ENCODE results near the gene PTPRJ. TPM values are rescaled to one million over a fixed set of nuclear protein-coding genes. Genes with fewer than 3 reads are reported as not detected.
A peak's percentile ranks its signal among the peaks of the same experiment; 100 is the strongest.
"Not testable (repeated sequence)": the region's sequence is repeated elsewhere in the genome, so short reads cannot be mapped to it uniquely, and the experiment has no call there.

Gene PTPRJ
- total RNA-seq, 2 experiments from 2014 or later: 56.5 to 62.9 TPM

- ChIA-PET CTCF (interaction anchor here (1.0 to 2.3 kb wide), 4 partner anchors 18 to 90 kb away, joined by 3 to 9 read pairs (median 5); no protein-coding TSS in a partner anchor), POLR2A (interaction anchor here (0.7 to 3.2 kb wide), 4 partner anchors 13 to 37 kb away, joined by 3 to 16 read pairs (median 10); no protein-coding TSS in a partner anchor)
- DNase-seq (no peak), ATAC-seq (no peak)
- H3K27ac Mint-ChIP-seq: peak overlapping the region; percentile 0
- H3K27me3 Mint-ChIP-seq (ENCODE audit: low read depth): no peaks in the 10 kb centered on the region
- peaks cover 41% of the 10 kb centered on the region for H3K36me3 Mint-ChIP-seq (ENCODE audit: low read depth)
- no peak overlapping the region for H3K4me3 Mint-ChIP-seq
- peaks cover 79% of the 10 kb centered on the region for H3K4me1 Mint-ChIP-seq (ENCODE audit: low read depth)
- H3K9me3 Mint-ChIP-seq (ENCODE audit: insufficient read depth): no peaks in the 10 kb centered on the region
Observed at GRCh38 chr11:48019595-48019994, 39.2 kb downstream of the PTPRJ start.

- Mint-ChIP-seq H3K4me3 (no peak overlapping the region), H3K4me1 (ENCODE audit: low read depth) (peaks cover 73% of the 10 kb centered on the region), H3K36me3 (ENCODE audit: low read depth) (peaks cover 37% of the 10 kb centered on the region), H3K9me3 (ENCODE audit: insufficient read depth) (no peaks in the 10 kb centered on the region), H3K27me3 (ENCODE audit: low read depth) (no peaks in the 10 kb centered on the region), H3K27ac (peak overlapping the region; percentile 0)
- POLR2A ChIA-PET: interaction anchor here (0.7 to 3.2 kb wide), 4 partner anchors 14 to 37 kb away, joined by 3 to 16 read pairs (median 10); no protein-coding TSS in a partner anchor
- CTCF ChIA-PET: interaction anchor here (1.0 to 2.3 kb wide), 5 partner anchors 19 to 89 kb away, joined by 3 to 9 read pairs (median 4); no protein-coding TSS in a partner anchor
- ATAC-seq: no peak
- DNase-seq: no peak
Observed at GRCh38 chr11:48020092-48020755, 39.9 kb downstream of the PTPRJ start.

- CTCF ChIA-PET; H3K4me3 Mint-ChIP-seq; H3K9me3 Mint-ChIP-seq (ENCODE audit: insufficient read depth); ATAC-seq; POLR2A ChIA-PET; H3K27me3 Mint-ChIP-seq (ENCODE audit: low read depth); DNase-seq: not testable (repeated sequence)
- Mint-ChIP-seq H3K36me3 (ENCODE audit: low read depth) (peaks cover 40% of the 10 kb centered on the region), H3K4me1 (ENCODE audit: low read depth) (peaks cover 69% of the 10 kb centered on the region), H3K27ac (peak overlapping the region; percentile 5)
Observed at GRCh38 chr11:48021201-48021820, 41.0 kb downstream of the PTPRJ start.

GRCh38 chr11:48022445-48022844 lies 42.1 kb downstream of the PTPRJ start:
- peak overlapping the region; percentile 5 for H3K27ac Mint-ChIP-seq
- CTCF ChIA-PET: interaction anchor here (1.3 kb wide), 1 partner anchor 24 kb away, joined by 4 read pairs; no protein-coding TSS in a partner anchor

GRCh38 chr11:48023608-48024007 lies 43.2 kb downstream of the PTPRJ start:
- POLR2A ChIA-PET; ATAC-seq; H3K27ac Mint-ChIP-seq; H3K27me3 Mint-ChIP-seq (ENCODE audit: low read depth); H3K4me3 Mint-ChIP-seq; H3K9me3 Mint-ChIP-seq (ENCODE audit: insufficient read depth); DNase-seq: not testable (repeated sequence)
- H3K4me1 Mint-ChIP-seq (ENCODE audit: low read depth): peaks cover 57% of the 10 kb centered on the region
- CTCF ChIA-PET: interaction anchor here (1.3 kb wide), 1 partner anchor 25 kb away, joined by 4 read pairs; no protein-coding TSS in a partner anchor
- peaks cover 43% of the 10 kb centered on the region for H3K36me3 Mint-ChIP-seq (ENCODE audit: low read depth)

More at GRCh38 chr11:48022445-48022844, 42.1 kb downstream of the PTPRJ start:
- Mint-ChIP-seq H3K4me3 (no peak overlapping the region), H3K36me3 (ENCODE audit: low read depth) (peaks cover 39% of the 10 kb centered on the region), H3K27me3 (ENCODE audit: low read depth) (no peaks in the 10 kb centered on the region), H3K4me1 (ENCODE audit: low read depth) (peaks cover 59% of the 10 kb centered on the region), H3K9me3 (ENCODE audit: insufficient read depth) (no peaks in the 10 kb centered on the region)
- DNase-seq (no peak), ATAC-seq (no peak)
- POLR2A ChIA-PET: no interaction called here

- peaks cover 57% of the 10 kb centered on the region for H3K4me1 Mint-ChIP-seq (ENCODE audit: low read depth)
- no peak overlapping the region for H3K4me3 Mint-ChIP-seq
- H3K36me3 Mint-ChIP-seq (ENCODE audit: low read depth): peaks cover 49% of the 10 kb centered on the region
- DNase-seq (no peak), ATAC-seq (no peak)
- CTCF ChIA-PET: interaction anchor here (1.1 to 1.4 kb wide), 3 partner anchors 18 to 84 kb away, joined by 3 to 5 read pairs (median 3); no protein-coding TSS in a partner anchor
- H3K27me3 Mint-ChIP-seq (ENCODE audit: low read depth): no peaks in the 10 kb centered on the region
- no peaks in the 10 kb centered on the region for H3K9me3 Mint-ChIP-seq (ENCODE audit: insufficient read depth)
- peak overlapping the region; percentile 58 for H3K27ac Mint-ChIP-seq
- POLR2A ChIA-PET: no interaction called here
Observed at GRCh38 chr11:48024635-48025071, 44.3 kb downstream of the PTPRJ start.

- Mint-ChIP-seq H3K27me3 (ENCODE audit: low read depth) (no peaks in the 10 kb centered on the region), H3K4me3 (no peak overlapping the region), H3K36me3 (ENCODE audit: low read depth) (peaks cover 47% of the 10 kb centered on the region), H3K27ac (no peak overlapping the region), H3K9me3 (ENCODE audit: insufficient read depth) (no peaks in the 10 kb centered on the region), H3K4me1 (ENCODE audit: low read depth) (peaks cover 57% of the 10 kb centered on the region)
- ChIA-PET POLR2A (no interaction called here), CTCF (interaction anchor here (1.2 to 1.4 kb wide), 3 partner anchors 18 to 84 kb away, joined by 3 to 5 read pairs (median 3); no protein-coding TSS in a partner anchor)
- ATAC-seq: no peak
- no peak for DNase-seq
Observed at GRCh38 chr11:48025293-48025983, 45.1 kb downstream of the PTPRJ start.

GRCh38 chr11:48025984-48026340 lies 45.6 kb downstream of the PTPRJ start:
- H3K27ac Mint-ChIP-seq: no peak overlapping the region
- no peak for DNase-seq
- no peak for ATAC-seq
- H3K4me3 Mint-ChIP-seq: no peak overlapping the region
- H3K4me1 Mint-ChIP-seq (ENCODE audit: low read depth): peaks cover 54% of the 10 kb centered on the region
- ChIA-PET POLR2A (no interaction called here), CTCF (interaction anchor here (1.3 kb wide), 1 partner anchor 83 kb away, joined by 5 read pairs; no protein-coding TSS in a partner anchor)
- no peaks in the 10 kb centered on the region for H3K27me3 Mint-ChIP-seq (ENCODE audit: low read depth)
- no peaks in the 10 kb centered on the region for H3K9me3 Mint-ChIP-seq (ENCODE audit: insufficient read depth)
- peaks cover 44% of the 10 kb centered on the region for H3K36me3 Mint-ChIP-seq (ENCODE audit: low read depth)

GRCh38 chr11:48028914-48029680 lies 48.7 kb downstream of the PTPRJ start:
- ChIA-PET CTCF (interaction anchor here (0.6 to 2.0 kb wide), 4 partner anchors 14 to 94 kb away, joined by 3 to 10 read pairs (median 3); no protein-coding TSS in a partner anchor), POLR2A (interaction anchor here (0.7 to 1.1 kb wide), 3 partner anchors 11 to 25 kb away, joined by 3 to 6 read pairs (median 3); no protein-coding TSS in a partner anchor)
- peaks cover 48% of the 10 kb centered on the region for H3K36me3 Mint-ChIP-seq (ENCODE audit: low read depth)
- no peak overlapping the region for H3K4me3 Mint-ChIP-seq
- H3K27me3 Mint-ChIP-seq (ENCODE audit: low read depth): no peaks in the 10 kb centered on the region
- H3K4me1 Mint-ChIP-seq (ENCODE audit: low read depth): peaks cover 65% of the 10 kb centered on the region
- DNase-seq (peak; percentile 44), ATAC-seq (peak; percentile 71)
- peak overlapping the region; percentile 73 for H3K27ac Mint-ChIP-seq
- H3K9me3 Mint-ChIP-seq (ENCODE audit: insufficient read depth): no peaks in the 10 kb centered on the region

- POLR2A ChIA-PET: interaction anchor here (0.7 to 1.1 kb wide), 3 partner anchors 12 to 25 kb away, joined by 3 to 6 read pairs (median 3); no protein-coding TSS in a partner anchor
- no peak for DNase-seq
- Mint-ChIP-seq H3K4me3 (no peak overlapping the region), H3K4me1 (ENCODE audit: low read depth) (peaks cover 68% of the 10 kb centered on the region), H3K27me3 (ENCODE audit: low read depth) (no peaks in the 10 kb centered on the region), H3K36me3 (ENCODE audit: low read depth) (peaks cover 47% of the 10 kb centered on the region), H3K27ac (peak overlapping the region; percentile 27), H3K9me3 (ENCODE audit: insufficient read depth) (no peaks in the 10 kb centered on the region)
- no peak for ATAC-seq
- CTCF ChIA-PET: interaction anchor here (0.6 to 2.0 kb wide), 3 partner anchors 14 to 95 kb away, joined by 3 to 10 read pairs (median 3); no protein-coding TSS in a partner anchor
Observed at GRCh38 chr11:48029681-48030290, 49.4 kb downstream of the PTPRJ start.

All from activated CD8-positive, alpha-beta T cell treated with anti-CD3 and anti-CD28 coated beads, Interleukin-2, amount 10 ng/mL, durations not matched to agents 7 days and 5 days (primary cell).